KOPT-K1 (cell line): Measurements from ENCODE around the gene CNTROB.
A peak's percentile ranks its signal among the peaks of the same experiment; 100 is the strongest.

Experiments used
- H3K27ac ChIP-seq: fragments of 200-600 bp; sonication (generic); 2 replicates; pipeline ENCODE4 v1.5.1; 2016; ENCODE audit warnings: antibody characterized with exemption, mild to moderate bottlenecking, low read depth, low read length; ENCODE audit not compliant: poor library complexity, severe bottlenecking
- H3K36me3 ChIP-seq: fragments of 200-600 bp; sonication (generic); 2 replicates; pipeline ENCODE4 v1.5.1; 2017; ENCODE audit warnings: antibody characterized with exemption, mild to moderate bottlenecking, low read length, moderate library complexity; ENCODE audit not compliant: insufficient read depth
- H3K9me3 ChIP-seq: fragments of 200-600 bp; sonication (generic); 2 replicates; pipeline ENCODE4 v1.5.1; 2017; ENCODE audit warnings: antibody characterized with exemption, low read length, mild to moderate bottlenecking; ENCODE audit not compliant: insufficient read depth, poor library complexity, severe bottlenecking

CNTROB gene

DNA sequence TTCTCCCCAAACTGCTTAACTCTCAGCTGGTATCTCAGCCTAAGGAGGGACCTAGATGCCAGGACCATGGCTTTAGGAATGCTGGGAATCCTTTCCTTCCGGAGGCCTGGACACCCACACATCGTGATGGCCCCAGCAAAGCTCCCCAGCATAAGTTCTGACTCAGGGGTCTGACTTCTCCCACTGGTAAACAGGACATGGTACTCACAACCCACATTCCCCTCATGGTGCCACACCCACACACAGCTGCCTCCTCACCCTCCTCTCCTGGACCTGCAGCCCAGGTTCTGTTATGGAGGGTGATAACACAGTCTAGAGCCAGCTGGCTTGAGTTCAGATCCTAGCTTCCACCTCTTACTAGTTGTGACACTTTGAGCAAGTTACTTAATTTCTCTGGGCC lies 15.2 kb upstream of the CNTROB start:
- Histone ChIP-seq H3K9me3 (no peaks in the 10 kb centered on the region), H3K36me3 (peaks cover 10% of the 10 kb centered on the region; the same call in 1 of the 2 replicates), H3K27ac (no peak overlapping the region)

DNA sequence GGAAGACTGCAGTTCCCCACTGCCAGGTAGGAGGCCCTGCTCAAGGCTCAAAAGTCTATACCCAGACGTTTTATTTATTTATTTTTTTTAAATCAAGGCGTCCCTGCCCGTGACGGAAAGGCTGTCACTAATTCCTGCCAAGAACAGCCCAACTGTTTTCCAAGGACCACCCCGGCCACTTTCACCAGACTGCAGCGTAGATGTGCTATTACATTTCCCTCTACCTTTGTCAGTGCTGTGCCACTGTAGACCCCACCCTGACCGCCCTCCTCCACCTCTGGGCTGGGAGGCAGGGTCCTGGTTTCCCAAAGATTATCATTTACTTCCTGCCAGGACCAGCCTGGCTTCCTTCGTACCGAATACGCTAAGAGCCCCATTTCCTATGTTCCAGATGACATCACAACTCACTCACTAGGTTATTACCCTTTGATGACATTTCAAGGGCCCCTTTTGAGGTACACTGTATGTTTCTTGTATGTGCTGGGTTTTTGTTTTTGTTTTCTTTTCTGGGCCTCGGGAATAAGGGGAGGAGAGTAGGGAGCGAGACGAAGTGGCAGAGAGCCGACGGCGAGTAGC lies 9.6 kb upstream of the CNTROB start:
- H3K27ac ChIP-seq = peak overlapping the region; percentile 68
- H3K36me3 ChIP-seq = no peaks in the 10 kb centered on the region

DNA sequence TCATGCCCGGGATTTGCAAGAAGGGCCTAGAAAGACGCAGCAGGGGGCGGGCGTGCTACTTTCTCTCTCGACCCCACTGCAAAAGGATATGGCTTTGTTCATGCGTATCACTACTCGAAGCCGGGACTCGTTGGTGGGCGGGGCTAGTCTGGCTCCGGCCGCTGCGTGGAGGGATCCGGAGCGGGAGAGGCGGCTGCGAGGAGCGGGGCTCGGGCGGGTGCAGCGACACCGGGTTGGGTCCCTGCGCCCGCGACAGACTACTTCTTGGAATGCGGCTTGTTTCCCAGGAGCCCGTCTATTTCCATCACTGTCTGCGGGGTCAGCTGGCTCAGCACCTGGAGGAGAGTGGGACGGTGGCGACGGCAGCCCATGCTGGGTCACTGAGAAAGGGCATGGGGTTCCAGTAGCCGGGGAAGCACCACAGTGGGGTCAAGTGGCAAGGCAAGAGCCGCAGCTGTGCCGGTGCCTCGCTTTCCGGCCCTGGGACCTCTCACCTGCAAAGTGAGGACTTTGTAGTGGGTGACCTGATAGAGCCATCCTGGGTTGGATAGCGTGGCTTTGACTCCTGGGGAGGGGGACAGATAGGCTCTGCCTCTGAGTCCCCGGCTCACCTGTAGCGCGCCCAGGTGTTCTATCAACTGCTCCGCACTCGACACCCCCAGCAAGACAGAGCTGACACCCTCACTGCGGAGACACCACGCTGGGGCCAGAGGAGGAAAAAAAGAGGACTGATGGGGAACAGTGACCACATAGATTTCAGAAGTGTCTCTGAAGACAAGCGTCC lies 9.0 kb upstream of the CNTROB start:
- H3K9me3 ChIP-seq = no peaks in the 10 kb centered on the region
- no peaks in the 10 kb centered on the region for H3K36me3 ChIP-seq
- H3K27ac ChIP-seq = peak overlapping the region; percentile 68

More for the DNA sequence above, 9.6 kb upstream of the CNTROB start:
- no peaks in the 10 kb centered on the region for H3K9me3 ChIP-seq

DNA sequence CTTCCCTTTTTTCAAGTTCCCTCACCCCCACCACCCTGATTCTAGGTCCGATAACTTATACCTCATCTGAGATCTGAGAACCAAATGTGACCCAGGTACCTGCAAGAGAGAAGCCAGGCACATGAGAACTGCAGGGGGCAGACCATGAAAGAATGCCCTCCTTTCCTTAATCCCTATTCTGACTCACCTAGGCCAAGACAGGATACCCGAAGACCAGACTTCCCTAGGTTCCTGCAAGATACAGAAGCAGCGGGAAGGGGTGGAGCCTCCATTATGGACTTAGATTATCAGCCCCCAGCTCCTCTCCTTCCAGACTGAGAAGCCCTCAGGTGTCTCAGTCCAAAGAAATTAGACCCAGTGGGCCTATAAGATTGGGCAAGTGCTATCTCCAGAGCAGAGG lies 4.4 kb upstream of the CNTROB start:
- Histone ChIP-seq H3K9me3 (no peaks in the 10 kb centered on the region), H3K27ac (no peak overlapping the region), H3K36me3 (no peaks in the 10 kb centered on the region; the same call in 1 of the 2 replicates)

DNA sequence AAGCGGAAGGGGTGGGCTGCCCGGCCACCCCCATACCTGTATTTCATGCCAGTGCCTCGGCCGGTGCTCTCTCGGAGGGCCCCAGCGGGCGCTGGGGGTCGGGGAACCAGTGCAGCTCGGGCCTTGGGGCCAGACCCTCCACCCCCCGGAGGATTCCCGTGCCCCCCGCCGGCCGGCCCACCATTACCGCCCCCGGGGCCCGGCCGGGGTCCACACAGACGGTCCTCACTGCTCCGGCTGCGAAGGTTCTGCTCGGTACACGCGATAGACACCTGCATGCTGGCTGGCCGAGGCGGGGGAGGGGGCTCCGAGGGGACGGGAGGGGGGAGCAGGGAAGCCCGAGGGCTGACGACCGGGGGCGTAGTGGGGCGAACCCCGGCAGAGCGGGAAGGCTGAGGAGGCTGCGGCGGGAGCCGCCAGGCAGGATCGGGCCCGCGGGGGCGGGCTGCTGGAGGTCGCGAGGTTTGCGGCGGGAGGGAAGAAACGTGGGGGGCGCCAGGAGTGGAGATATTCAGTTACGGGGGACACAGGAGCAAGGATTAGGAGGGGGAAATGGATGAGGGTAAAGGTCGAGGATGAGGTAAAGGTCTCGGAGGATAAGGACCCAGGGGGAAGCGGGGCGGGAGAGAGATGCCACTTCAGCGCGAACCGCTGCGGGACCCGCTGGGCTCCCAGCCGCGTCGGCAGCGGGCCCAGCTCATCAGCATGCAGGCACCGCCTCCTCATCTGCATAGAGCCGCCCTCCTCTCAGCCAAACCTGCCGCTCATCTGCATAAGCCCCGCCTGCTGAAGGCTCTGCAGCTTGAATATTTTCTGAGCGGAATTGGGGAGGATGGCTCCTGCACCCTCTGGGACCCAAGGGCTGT lies 2.6 kb upstream of the CNTROB start, which contains the start of gene KCNAB3:
Gene KCNAB3, minus strand, starts transcription at position 699 of the 866 bp plus-strand sequence. Its CDS starts 421 bp downstream, at position 278.
- H3K27ac ChIP-seq = peak within 1 kb of the TSS; percentile 21
- no peaks in the 10 kb centered on the region for H3K9me3 ChIP-seq
- peaks cover 7% of the 10 kb centered on the region; the same call in 1 of the 2 replicates for H3K36me3 ChIP-seq

DNA sequence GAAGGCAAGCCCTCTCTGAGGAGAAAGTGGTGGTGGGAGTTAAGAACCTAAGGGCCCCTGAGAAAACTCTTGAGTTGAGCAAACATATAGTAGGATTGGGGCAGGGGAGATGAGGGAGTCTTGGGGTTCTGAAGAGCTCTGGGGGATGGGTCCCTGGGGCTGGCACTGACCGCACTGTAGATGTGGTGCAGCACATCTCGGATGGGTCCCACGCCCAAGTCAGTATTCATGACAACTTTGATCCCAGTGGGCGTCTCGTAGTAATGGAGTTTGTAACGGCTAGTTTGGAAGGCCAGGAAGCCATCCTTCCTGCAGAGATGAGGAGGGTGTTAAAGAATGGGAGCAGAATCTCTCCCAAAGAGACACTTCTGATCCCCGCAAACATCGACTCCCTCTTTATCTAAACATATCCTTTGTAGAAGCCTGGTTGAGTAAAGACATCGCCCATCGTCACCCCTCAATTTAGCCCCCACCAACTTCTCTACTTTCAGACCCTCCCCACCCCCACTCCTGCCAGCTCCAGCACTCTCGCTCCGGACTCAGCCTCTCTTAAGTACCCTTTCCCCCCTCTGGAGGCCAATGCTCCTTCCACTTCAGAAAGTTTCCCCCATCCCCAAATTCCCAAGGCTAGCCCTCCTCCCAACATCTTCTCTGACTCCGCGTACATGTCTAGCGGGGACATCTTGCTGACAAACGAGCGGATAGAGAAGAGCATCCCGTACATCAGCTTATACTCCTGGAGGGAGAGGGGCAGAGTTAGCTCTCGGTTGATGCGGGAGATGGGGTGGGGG lies 970 bp upstream of the CNTROB start:
- Histone ChIP-seq H3K36me3 (peaks cover 21% of the 10 kb centered on the region), H3K9me3 (no peaks in the 10 kb centered on the region), H3K27ac (peak overlapping the region; percentile 92)

DNA sequence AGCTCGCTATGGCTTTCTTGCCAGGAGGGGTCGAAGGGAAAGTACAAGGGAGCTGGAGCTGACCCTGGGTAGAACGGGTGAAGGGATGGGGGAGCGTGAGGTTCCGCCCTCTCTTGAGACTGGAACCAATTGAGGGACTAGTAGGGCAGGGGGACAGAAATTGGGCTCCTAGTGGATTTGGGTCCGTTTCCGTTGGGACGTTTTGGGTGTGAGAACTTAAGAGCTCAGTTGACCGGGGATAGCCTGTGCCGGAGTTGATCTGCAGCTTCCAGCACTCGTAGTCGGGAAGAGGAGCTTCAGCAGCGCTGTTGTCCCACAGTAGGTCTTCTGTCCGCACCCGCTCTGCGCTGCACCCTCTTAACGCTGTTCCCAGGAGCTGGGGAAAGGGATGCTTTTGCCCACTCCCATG lies 481 bp downstream of the CNTROB start:
- Histone ChIP-seq H3K9me3 (no peaks in the 10 kb centered on the region), H3K36me3 (peaks cover 34% of the 10 kb centered on the region), H3K27ac (peak overlapping the region; percentile 92)

DNA sequence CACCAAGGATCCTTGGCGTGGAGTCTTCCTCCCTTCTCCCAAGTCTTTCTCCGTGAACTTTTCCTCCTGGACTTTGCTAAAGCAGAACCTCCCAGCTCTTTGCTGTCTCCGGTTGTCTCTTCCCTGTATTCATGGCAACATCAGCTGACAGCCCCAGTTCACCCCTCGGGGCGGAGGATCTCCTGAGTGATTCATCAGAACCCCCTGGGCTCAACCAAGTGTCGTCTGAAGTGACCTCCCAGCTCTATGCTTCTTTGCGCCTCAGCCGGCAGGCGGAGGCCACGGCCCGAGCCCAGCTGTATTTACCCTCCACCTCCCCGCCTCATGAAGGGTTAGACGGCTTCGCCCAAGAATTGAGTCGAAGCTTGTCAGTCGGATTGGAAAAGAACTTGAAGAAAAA lies 943 bp downstream of the CNTROB start:
- Histone ChIP-seq H3K9me3 (no peaks in the 10 kb centered on the region), H3K27ac (peak overlapping the region; percentile 92), H3K36me3 (peaks cover 36% of the 10 kb centered on the region)

DNA sequence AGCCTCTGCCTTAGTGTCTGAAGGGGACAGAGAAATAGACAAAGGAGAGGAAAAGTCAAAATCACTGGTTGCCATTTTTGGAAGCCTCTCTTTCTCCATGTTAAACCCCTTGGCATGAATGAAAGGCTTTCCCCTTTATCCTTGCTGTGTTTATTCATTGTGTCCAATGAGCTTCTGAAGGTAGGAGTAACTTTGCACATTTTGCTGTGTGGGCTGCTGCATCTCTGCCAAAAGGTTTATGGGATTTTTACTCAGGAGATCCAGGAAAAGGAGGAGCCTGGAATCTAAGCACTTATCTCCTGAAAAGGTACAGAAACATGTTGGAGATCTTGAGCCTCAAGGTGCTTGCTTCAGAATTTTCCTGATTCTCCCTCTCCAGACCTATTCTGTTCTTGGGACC lies 3.9 kb downstream of the CNTROB start:
- H3K27ac ChIP-seq = no peak overlapping the region
- peaks cover 65% of the 10 kb centered on the region for H3K36me3 ChIP-seq
- no peaks in the 10 kb centered on the region for H3K9me3 ChIP-seq

DNA sequence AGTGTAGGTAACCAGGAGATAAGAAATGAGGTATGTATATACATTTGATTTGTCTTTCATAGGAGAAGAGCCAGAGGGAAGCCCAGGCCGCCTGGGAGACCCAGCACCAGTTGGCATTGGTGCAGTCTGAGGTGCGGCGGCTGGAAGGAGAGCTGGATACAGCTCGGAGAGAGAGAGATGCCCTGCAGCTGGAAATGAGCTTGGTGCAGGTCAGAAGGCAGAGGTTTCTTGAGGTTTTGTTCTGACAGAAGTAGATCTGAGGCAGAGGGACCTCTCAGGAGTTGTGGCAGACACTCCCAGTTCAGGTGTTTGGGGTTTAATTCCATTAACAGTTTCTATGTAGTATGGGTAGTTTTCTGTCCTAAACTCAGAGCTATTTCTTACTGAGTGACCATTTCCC lies 8.0 kb downstream of the CNTROB start:
- no peak overlapping the region for H3K27ac ChIP-seq
- no peaks in the 10 kb centered on the region for H3K9me3 ChIP-seq
- H3K36me3 ChIP-seq = peaks cover 94% of the 10 kb centered on the region

DNA sequence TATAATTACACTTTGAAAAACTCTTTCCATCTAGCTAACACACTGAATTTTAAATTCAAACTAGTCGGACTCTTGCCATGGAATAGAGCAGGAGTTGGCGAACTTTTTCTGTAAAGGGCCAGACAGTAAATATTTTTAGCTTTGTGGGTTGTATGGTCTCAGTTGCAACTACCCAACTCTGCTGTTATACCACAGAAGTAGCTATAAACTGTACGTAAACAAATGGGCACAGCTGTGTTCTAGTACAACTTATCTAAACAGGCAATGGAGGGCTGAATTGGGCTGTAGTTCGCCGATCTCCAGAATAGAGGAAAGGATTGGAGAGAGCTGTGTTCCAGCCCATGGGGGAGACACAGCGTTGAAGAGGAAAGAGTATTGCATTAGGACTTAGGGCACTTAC lies 8.7 kb downstream of the CNTROB start:
- no peak overlapping the region for H3K27ac ChIP-seq
- peaks cover 96% of the 10 kb centered on the region for H3K36me3 ChIP-seq
- no peaks in the 10 kb centered on the region for H3K9me3 ChIP-seq

DNA sequence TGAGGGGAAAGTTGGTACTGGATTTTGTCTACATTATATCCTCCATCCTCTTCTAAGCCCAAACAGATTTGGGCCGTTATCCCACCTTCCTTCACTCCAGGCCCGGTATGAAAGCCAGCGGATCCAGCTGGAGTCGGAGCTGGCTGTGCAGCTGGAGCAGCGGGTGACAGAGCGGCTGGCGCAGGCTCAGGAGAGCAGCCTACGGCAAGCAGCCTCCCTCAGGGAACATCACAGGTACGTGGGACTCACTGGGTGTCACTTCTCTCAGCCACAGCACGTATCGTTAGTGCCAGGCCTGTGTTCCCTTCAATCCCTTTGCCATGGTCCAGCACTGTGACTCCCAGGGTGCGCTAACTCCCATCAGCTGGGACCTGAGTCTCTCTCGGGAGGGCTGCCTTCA lies 11.3 kb downstream of the CNTROB start:
- Histone ChIP-seq H3K9me3 (no peaks in the 10 kb centered on the region), H3K36me3 (peaks cover 98% of the 10 kb centered on the region)

DNA sequence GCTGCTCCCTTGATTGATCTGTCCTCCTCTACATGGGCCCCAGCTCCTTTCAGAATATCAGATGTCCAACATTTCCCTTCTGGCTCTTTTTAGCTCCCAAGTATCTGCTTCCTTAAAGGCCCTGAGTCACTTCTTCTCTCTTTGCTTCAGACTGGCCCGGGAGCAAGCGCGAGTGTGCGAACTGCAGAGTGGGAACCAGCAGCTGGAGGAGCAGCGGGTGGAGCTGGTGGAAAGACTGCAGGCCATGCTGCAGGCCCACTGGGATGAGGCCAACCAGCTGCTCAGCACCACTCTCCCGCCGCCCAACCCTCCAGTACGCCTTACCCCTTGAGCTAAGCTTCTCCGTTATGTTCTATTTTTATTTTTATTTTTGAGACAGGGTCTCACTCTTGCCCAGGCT lies 12.3 kb downstream of the CNTROB start:
- Histone ChIP-seq H3K9me3 (no peaks in the 10 kb centered on the region), H3K27ac (no peak overlapping the region), H3K36me3 (peaks cover 98% of the 10 kb centered on the region)

More for the DNA sequence above, 11.3 kb downstream of the CNTROB start:
- H3K27ac ChIP-seq = no peak overlapping the region

DNA sequence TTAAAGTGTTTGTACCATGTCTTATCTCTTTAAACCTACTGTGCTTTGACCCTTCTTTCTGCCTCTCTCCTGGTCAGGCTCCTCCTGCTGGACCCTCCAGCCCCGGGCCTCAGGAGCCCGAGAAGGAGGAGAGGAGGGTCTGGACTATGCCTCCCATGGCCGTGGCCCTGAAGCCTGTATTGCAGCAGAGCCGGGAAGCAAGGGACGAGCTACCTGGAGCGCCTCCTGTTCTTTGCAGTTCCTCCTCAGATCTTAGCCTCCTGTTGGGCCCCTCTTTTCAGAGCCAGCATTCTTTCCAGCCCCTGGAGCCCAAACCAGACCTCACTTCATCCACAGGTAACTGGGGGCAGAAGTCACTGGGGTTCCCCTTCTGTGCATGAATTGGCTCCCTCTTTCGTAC lies 13.6 kb downstream of the CNTROB start:
- Histone ChIP-seq H3K36me3 (peaks cover 98% of the 10 kb centered on the region), H3K27ac (no peak overlapping the region), H3K9me3 (no peaks in the 10 kb centered on the region)
